GM12878 (cell line): Measurements from ENCODE around the gene PTPRD. TPM values are rescaled to one million over a fixed set of nuclear protein-coding genes. Genes with fewer than 3 reads are reported as not detected.

Source experiments
- ATAC-seq: fragments of 200-7000 bp; cut with Tn5 transposase; 3 replicates; pipeline ENCODE4 v1.9.1; 2020; ENCODE audit warnings: mild to moderate bottlenecking, moderate library complexity
- BruUV-seq: library from RNA; stranded (reverse); fragments of 400-500 nt; replicated peaks from 2 replicates; lab custom pipeline; 2021; lab: Mats Ljungman, UMichigan
- CTCF ChIA-PET: fragments of 300-600 bp; sonication (Branson Sonifier 250); formaldehyde crosslinking; extraction: SDS; loops from one replicate; lab custom pipeline; 2021; ENCODE audit warnings: inconsistent platforms; lab: Yijun Ruan, JAX
- POLR2A ChIA-PET: fragments of 350-600 bp; formaldehyde crosslinking; extraction: SDS; loops from one replicate; lab custom pipeline; 2021; ENCODE audit warnings: inconsistent platforms; lab: Charles Lee
- RAD21 ChIA-PET: fragments of 300-600 bp; sonication (Branson Sonifier 250); formaldehyde crosslinking; loops from one replicate; lab custom pipeline; 2023; ENCODE audit warnings: antibody characterized with exemption; ENCODE audit not compliant: unreplicated experiment; lab: Charles Lee
- SMC1A ChIA-PET: fragments of 300-600 bp; sonication (Branson Sonifier 250); formaldehyde crosslinking; loops from one replicate; lab custom pipeline; 2023; ENCODE audit not compliant: unreplicated experiment, uncharacterized antibody; lab: Charles Lee
- DNase-seq: peaks from one replicate; pipeline ENCODE4 v3.0.0-alpha.2; 2011; ENCODE audit warnings: low read depth, low spot score
- FAIRE-seq: peaks from 3 replicates; lab custom pipeline; 2011; peaks lifted over from hg19 to GRCh38; lab: Jason Lieb, UNC
- H2AFZ ChIP-seq: 2 replicates; pipeline ENCODE4 v1.6.0; 2011; ENCODE audit warnings: low read depth, low read length, control low read depth; ENCODE audit not compliant: control insufficient read depth
- H3K27ac ChIP-seq: 2 replicates; pipeline ENCODE4 v1.5.1; 2011; ENCODE audit warnings: control low read depth; ENCODE audit not compliant: control insufficient read depth, insufficient read depth
- H3K27me3 ChIP-seq, 2 experiments: replicated peaks in 1 of 2; 2 replicates each; pipeline versions ENCODE4 v1.6.0 to v1.6.1; 2011; ENCODE audit warnings: low read length in 1 of 2; ENCODE audit not compliant: control insufficient read depth in 2 of 2, insufficient read depth in 2 of 2
- H3K36me3 ChIP-seq, 2 experiments: 2 replicates each; pipeline ENCODE4 v1.5.1; 2011; ENCODE audit warnings: low read length in 1 of 2; ENCODE audit not compliant: control insufficient read depth in 2 of 2, insufficient read depth in 2 of 2
- H3K4me1 ChIP-seq: 2 replicates; pipeline ENCODE4 v1.6.1; 2011; ENCODE audit warnings: mild to moderate bottlenecking, low read length, moderate library complexity, mixed read lengths; ENCODE audit not compliant: control insufficient read depth, insufficient read depth
- H3K4me2 ChIP-seq: 2 replicates; pipeline ENCODE4 v1.6.0; 2011; ENCODE audit warnings: control low read depth; ENCODE audit not compliant: control insufficient read depth, insufficient read depth
- H3K4me3 ChIP-seq: fragments of 200-600 bp; sonication (generic); 2 replicates; pipeline ENCODE4 v1.5.1; 2016
- H3K79me2 ChIP-seq: 2 replicates; pipeline ENCODE4 v1.6.0; 2011; ENCODE audit warnings: low read length; ENCODE audit not compliant: control insufficient read depth, insufficient read depth
- H3K9ac ChIP-seq: 2 replicates; pipeline ENCODE4 v1.8.0; 2011; ENCODE audit warnings: low read length, control low read depth, mixed read lengths; ENCODE audit not compliant: control insufficient read depth, insufficient read depth
- H3K9me3 ChIP-seq: replicated peaks from 3 replicates; pipeline ENCODE4 v1.5.1; 2011; ENCODE audit warnings: mild to moderate bottlenecking, low read length; ENCODE audit not compliant: control insufficient read depth, insufficient read depth
- H4K20me1 ChIP-seq: 2 replicates; pipeline ENCODE4 v1.6.0; 2011; ENCODE audit not compliant: control insufficient read depth, insufficient read depth
- ETV6 ChIP-seq, 2 experiments: fragments of 450-650 bp in 1 of 2; IDR thresholded peaks in 1 of 2; conservative IDR thresholded peaks in 1 of 2; 2 replicates each; pipeline ENCODE4 v1.6.1; 2014; ENCODE audit warnings: antibody characterized with exemption in 1 of 2, borderline replicate concordance in 1 of 2, low read depth in 1 of 2, mild to moderate bottlenecking in 1 of 2, moderate library complexity in 1 of 2
- MAX ChIP-seq: IDR thresholded peaks from 2 replicates; pipeline ENCODE4 v1.6.1; 2012; ENCODE audit warnings: low read depth, low read length, improper control_type of control experiment
- POU2F2 ChIP-seq: IDR thresholded peaks from 3 replicates; pipeline ENCODE4 v1.6.1; 2011; ENCODE audit warnings: low read depth, mild to moderate bottlenecking, low read length, borderline replicate concordance
- PRDM15 ChIP-seq: fragments of 450-650 bp; formaldehyde crosslinking; IDR thresholded peaks from 2 replicates; pipeline ENCODE4 v1.4.0; 2020; ENCODE audit warnings: mild to moderate bottlenecking, moderate library complexity
- TBL1XR1 ChIP-seq: IDR thresholded peaks from 2 replicates; pipeline ENCODE4 v1.6.1; 2012; ENCODE audit warnings: low read depth, low read length, improper control_type of control experiment
- TCF7 ChIP-seq: IDR thresholded peaks from 2 replicates; pipeline ENCODE4 v1.6.1; 2014; ENCODE audit warnings: antibody characterized with exemption, borderline replicate concordance
- ZBTB11 ChIP-seq: fragments of 450-650 bp; formaldehyde crosslinking; IDR thresholded peaks from 2 replicates; pipeline ENCODE4 v1.5.0; 2022; ENCODE audit warnings: mild to moderate bottlenecking, missing genetic modification characterization
- WGBS: methylation state at CpG from one replicate; pipeline ENCODE4 v1.1.6; 2016; ENCODE audit warnings: low lambda C conversion rate; ENCODE audit not compliant: insufficient replicate concordance, insufficient coverage; ENCODE audit errors: missing lambda C conversion rate; 5-methylcytosine and 5-hydroxymethylcytosine counted together
- in situ Hi-C: fragments of 300-500 bp; cut with MboI; formaldehyde crosslinking; loops from 9 replicates; pipeline ENCODE4 v1.14.3; 2018; ENCODE audit warnings: mixed read lengths
- intact Hi-C: fragments of 100-400 bp; cut with micrococcal nuclease; formaldehyde crosslinking; loops from one replicate; pipeline ENCODE4 v1.14.2; 2022; ENCODE audit not compliant: unreplicated experiment
- polyA plus RNA-seq, 11 experiments: library from polyadenylated mRNA; depleted of rRNA in 4 of 11; unstranded in 6 of 11; stranded (reverse) in 5 of 11; fragments of >200 nt; fragmentation: Nextera tagmentation in 4 of 11; fragmentation: Illumina TruSeq in 1 of 11; extraction: Ambion mirVana in 4 of 11; extraction: Trizol in 1 of 11; gene quantifications; 1 replicate in 1 of 11; 2 replicates in 10 of 11; pipeline versions ENCODE4 v1.2.1 to v1.2.3, GENCODE V29; 2011 to 2016; ENCODE audit warnings: inconsistent platforms in 2 of 11, missing spikeins in 2 of 11, low read depth in 1 of 11
- total RNA-seq, 4 experiments: library from RNA; depleted of rRNA in 3 of 4; stranded (reverse); fragments of >200 nt in 3 of 4; fragmentation: Illumina TruSeq in 1 of 4; extraction: Trizol in 1 of 4; gene quantifications; 2 replicates each; pipeline versions ENCODE4 v1.2.1 to v1.2.3, GENCODE V29; 2013 to 2021

The PTPRD gene
- total and polyA plus RNA-seq, 10 of the 15 experiments (the other 5 are each of a cell fraction or from before 2014, with no cell fraction given) = under 0.01 to 0.05 (median 0.01) TPM; not detected in 7

- TF ChIP-seq TBL1XR1 = no peak
- no peak for TF ChIP-seq ETV6 (conservative IDR thresholded peaks at IDR 0.05 in 1 of 2, IDR thresholded peaks at IDR 0.05 in 1 of 2; ENCODE audit: borderline replicate concordance in 1 of 2, low read depth in 1 of 2)
- TF ChIP-seq MAX = no peak
- TF ChIP-seq, all 136 proteins: peak for 0
- Histone ChIP-seq H3K4me1 (no peaks in the 10 kb centered on the region), H3K27ac (no peak overlapping the region), H3K4me3 (no peak overlapping the region), H3K36me3 (no peaks in the 10 kb centered on the region), H4K20me1 (no peaks in the 10 kb centered on the region), H3K9me3 (no peaks in the 10 kb centered on the region), H3K27me3 (no peaks in the 10 kb centered on the region), H2AFZ (no peak overlapping the region), H3K4me2 (no peak overlapping the region), H3K79me2 (no peaks in the 10 kb centered on the region), H3K9ac (no peak overlapping the region)
- ATAC-seq = no peak
- intact Hi-C loops (loop anchor here (5.0 kb wide), 1 partner anchor 270 kb away; no protein-coding TSS in a partner anchor), in situ Hi-C loops (no loop called here)
- POLR2A ChIA-PET = no interaction called here
- CTCF ChIA-PET = interaction anchor here (1.7 to 2.5 kb wide), 2 partner anchors 10 to 54 kb away, joined by 7 to 12 read pairs; no protein-coding TSS in a partner anchor
- RAD21 ChIA-PET = no interaction called here
- FAIRE-seq = no peak
- WGBS = 4% methylated on average over 2 of the region's 2 CpGs
- SMC1A ChIA-PET = no interaction called here
- no peak for DNase-seq
- no TSS peak for BruUV-seq
Observed at GRCh38 chr9:9997585-9997984, 615.2 kb downstream of the PTPRD start.

- no peaks in the 10 kb centered on the region for H3K27me3 ChIP-seq
- no peak overlapping the region for H3K27ac ChIP-seq
- no peak overlapping the region for H3K4me2 ChIP-seq
- H4K20me1 ChIP-seq = no peaks in the 10 kb centered on the region
- CTCF ChIA-PET = interaction anchor here (1.3 to 1.7 kb wide), 2 partner anchors 53 to 55 kb away, joined by 3 to 12 read pairs; no protein-coding TSS in a partner anchor
- no TSS peak for BruUV-seq
- ATAC-seq = no peak
- POLR2A ChIA-PET = no interaction called here
- H3K79me2 ChIP-seq = no peaks in the 10 kb centered on the region
- H3K4me3 ChIP-seq = no peak overlapping the region
- no peak for DNase-seq
- no peak overlapping the region for H3K9ac ChIP-seq
- RAD21 ChIA-PET = interaction anchor here (0.5 kb wide), 1 partner anchor 155 kb away, joined by 3 read pairs; no protein-coding TSS in a partner anchor
- in situ Hi-C loops = no loop called here
- H2AFZ ChIP-seq = no peak overlapping the region
- intact Hi-C loops = loop anchor here (5.0 kb wide), 1 partner anchor 271 kb away; no protein-coding TSS in a partner anchor
- H3K36me3 ChIP-seq = no peaks in the 10 kb centered on the region
- H3K4me1 ChIP-seq = no peaks in the 10 kb centered on the region
- SMC1A ChIA-PET = interaction anchor here (0.6 to 1.0 kb wide), 2 partner anchors 19 to 81 kb away, joined by 3 read pairs; no protein-coding TSS in a partner anchor
- no peak for FAIRE-seq
- H3K9me3 ChIP-seq = no peaks in the 10 kb centered on the region
- TF ChIP-seq PRDM15 (no peak), TCF7 (no peak), POU2F2 (no peak), ZBTB11 (CRISPR knock-in tag) (no peak)
Observed at GRCh38 chr9:9996259-9996658, 616.5 kb downstream of the PTPRD start.
